NCI-H526 treated with DMSO at 0.1 percent for 48 hours (cell line): ENCODE results near the gene FOS.

Experiments
- DNase-seq: peaks from one replicate; lab custom pipeline; 2025; lab: John Stamatoyannopoulos, UW

Gene FOS

DNA sequence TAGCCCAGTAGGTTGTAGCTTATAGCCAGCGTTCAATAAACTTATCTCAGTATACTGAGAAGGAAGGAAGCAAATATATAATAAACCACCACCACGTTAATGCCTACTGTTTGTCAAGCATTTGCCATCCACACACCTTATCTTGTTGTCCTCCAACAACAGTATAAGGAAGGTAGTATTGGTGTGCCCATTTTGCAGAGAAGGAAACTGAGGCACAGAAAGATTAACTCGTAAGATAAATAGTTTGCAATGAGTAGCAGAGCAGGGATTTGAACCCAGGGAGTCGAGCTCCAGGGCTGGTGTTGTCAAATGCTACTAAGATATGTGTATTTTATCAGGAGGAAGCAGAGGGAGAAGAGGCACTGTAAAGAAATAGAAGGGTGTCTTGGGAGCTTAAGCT, 27.8 kb upstream of the FOS start:
- DNase-seq, result no peak

DNA sequence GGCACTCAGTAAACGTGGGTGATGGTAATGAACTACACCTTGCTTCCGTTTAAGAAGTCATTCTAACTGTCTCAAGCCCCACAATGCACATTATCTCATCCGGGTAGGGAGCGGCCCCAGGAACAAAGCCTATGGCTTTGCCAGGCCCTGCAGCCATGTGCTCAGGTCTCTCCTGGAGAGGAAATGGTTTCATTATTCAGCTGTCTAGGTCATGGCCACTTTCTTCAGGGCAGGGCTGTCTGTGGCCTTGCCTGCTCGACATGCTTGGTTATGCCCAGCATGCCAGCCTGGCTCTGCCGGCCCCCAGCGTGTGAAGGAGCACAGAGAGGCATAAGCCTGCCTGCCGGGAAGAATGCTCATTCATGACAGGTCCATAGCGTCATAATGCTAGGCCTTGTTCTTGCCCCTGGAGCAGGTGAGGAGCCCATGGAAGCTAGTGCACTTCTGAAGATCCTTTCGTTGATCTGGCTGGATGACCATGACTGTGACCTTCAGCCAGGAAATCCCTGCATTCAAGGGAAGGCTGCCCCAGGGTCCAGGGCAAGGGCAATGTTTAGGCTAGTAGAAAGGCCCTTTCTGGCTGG, 26.3 kb upstream of the FOS start:
- DNase-seq, result no peak

DNA sequence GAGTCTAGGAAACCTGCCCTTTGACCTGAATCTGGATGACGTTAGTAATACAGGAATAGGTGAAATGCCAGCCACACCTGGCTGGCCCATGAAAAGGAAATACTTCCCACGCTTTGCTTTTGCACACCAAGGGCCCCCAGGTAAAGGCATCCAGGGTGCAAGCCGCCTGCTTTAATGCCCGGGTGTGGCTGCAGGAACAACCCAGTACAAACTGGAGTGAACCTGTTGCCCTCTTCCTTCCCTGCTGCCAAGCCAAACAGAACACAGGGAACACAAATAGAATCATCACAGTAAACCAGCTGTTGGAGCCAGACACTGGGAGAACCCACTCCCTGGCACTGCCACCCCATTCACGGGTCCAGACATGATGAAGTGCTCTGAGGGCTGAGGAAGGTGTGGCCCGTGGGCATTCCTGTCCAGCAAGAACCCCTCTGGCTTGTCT, 24.2 kb upstream of the FOS start:
- no peak for DNase-seq

- DNase-seq, result no peak
These were observed 23.6 kb upstream of the FOS start for GRCh38 chr14:75254901-75255584.

GRCh38 chr14:75258079-75258802, 20.4 kb upstream of the FOS start:
- no peak for DNase-seq

DNA sequence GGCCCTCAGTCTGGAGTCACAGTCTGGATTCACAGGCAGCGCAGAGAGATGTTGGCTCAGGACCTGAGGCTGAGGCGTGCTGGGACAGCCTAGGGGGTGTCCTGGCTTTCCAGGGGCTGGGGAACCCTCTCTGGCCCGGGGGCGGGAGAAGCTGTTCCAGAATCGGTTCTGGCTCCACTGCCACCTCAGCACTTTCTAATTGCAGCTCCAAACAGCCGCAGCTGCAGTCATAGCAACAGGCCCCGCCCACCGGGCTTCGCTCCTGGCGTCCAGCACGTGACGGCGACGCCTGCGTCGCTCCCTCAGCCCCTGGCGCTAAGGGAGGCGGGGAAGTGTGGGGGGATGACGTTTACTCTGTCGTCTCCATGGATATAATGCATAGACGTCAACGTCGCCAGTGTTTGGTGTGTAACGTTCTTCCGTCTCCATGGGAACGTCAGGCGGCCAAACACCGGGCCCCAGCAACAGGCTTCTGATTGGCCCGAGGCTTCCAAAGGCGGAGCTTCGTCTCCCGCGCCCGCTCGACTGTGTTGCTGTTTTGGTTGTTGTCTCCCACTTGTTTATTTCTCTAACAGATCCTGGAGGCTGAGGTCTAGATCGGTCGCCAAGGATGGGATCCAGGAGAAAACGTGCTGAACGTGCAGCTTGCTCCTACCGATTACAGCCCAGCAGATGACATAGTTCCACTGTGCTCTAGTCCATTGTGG, 19.7 kb upstream of the FOS start:
- peak; percentile 97 for DNase-seq

DNA sequence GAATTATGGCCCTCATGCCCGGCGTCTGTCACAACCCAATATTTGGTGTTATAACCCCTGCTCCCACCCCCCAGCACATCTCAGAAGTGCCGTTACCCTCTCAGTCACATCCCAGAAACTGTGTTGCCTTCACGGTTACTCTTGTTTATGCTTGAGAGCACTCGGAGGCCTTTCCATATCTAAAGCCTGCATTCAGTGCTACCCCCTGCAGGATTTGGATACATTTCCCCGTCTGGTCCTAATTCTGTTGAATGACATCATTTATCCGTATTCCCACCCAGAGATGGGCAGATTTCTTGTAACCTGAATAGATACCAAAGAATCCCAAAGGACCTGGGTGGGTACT, 19.1 kb upstream of the FOS start:
- DNase-seq, result no peak

GRCh38 chr14:75260025-75260763, 18.4 kb upstream of the FOS start:
- no peak for DNase-seq

- no peak for DNase-seq
These were observed 16.8 kb upstream of the FOS start for GRCh38 chr14:75261820-75262219.

GRCh38 chr14:75262641-75263040, 16.0 kb upstream of the FOS start:
- DNase-seq, result no peak

DNA sequence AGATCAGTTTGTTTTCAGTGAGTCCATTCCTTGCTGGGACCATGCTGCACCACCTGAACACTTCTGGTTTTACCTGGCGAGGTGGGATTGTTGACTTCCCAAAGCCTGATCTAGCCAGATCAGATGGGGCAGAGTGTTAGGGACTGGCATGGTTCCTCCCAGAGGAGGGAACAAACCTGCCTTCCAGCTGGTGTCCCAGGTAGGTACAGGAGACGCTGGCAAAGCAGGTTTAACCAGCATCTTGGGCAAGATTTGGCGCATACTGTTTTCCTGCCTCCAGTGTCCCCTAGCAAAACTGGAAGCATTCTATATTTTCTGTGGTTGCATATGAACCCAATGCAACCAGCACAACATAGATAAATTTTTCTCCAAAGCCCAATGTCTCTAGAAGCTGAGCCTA, 14.6 kb upstream of the FOS start:
- no peak for DNase-seq

DNA sequence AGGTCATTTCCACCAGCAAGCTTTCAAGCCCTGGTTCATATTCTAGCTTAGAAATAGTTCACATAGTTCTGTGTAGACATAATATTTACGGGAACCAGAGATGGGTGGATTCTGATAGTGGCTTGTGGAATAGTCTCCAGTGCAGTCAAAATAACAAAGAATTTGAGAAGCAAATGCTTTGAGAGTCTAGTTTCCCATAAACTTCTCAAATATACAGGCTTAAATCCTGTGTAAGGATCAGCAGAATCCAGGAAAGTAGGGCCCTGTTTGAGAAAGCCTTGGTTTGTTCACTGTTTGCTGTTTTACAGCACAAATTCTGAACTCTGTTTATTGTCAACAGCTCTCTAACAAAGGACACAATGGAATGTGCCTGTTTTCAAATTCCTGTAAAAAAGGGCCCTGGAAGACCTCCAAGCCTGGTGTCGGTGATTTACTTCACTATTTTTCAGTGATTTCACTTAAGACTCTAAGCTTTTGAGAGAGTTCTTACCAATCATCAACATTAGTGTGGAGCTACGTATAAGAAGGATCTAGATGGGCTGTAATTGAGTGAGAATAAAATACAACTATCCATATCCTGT, 11.4 kb upstream of the FOS start:
- no peak for DNase-seq

GRCh38 chr14:75268633-75269550, 9.7 kb upstream of the FOS start:
- no peak for DNase-seq

GRCh38 chr14:75271514-75271913, 7.1 kb upstream of the FOS start:
- no peak for DNase-seq

- no peak for DNase-seq
These were observed 5.2 kb upstream of the FOS start for GRCh38 chr14:75273272-75274049.

GRCh38 chr14:75274050-75274898, 4.4 kb upstream of the FOS start:
- no peak for DNase-seq

DNA sequence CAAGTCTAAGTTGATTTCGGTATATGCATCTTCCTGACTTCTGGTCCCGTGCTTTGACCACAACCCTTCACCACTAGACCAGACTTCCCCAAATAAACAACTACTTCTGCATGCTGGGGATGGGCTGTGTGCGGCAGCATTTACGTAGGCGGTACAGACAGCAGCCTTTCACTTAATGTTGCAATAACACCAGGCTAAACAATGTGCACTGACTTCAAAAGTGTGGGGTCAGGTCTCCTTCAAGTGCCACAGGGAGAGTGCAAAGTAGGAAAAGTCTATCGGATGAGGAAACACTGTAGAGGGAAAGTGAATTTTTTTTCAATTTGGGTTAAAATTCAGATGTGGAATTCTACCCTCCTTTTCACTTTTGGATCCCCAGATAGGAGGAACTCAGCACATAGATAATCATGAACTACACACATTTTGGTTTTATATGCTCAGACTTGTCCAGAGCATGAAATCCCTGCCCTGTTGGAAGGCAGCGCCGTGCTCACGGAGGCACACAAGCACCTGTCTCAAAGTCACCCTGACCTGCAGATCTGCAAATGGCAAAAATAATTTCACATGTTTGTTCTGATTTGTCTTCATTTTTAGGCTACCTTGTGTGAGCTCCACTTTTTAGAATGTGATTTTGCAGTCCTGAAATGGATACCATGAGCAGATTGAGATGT, 3.6 kb upstream of the FOS start:
- no peak for DNase-seq

DNA sequence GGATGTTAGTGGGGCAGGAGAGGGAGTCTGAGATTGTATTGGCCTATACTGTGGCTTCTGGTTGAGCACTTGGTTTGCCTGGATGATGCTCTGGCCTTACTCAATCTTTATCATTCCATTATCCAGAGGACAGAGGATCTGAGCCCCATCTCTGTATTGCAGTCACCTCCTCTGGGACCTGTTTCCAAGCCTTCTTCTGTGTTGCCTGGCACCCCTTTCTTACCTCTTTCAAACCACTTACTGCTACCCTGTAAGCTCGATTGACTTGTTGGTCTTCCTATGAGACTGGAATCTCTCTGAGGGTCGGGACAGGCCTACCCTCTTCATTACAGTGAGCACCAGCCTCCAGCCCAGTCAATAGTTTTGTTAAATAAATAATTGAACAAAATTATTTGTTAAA, 3.0 kb upstream of the FOS start:
- no peak for DNase-seq
